ENCODE data around the gene SLC38A6. TPM values are rescaled to one million over a fixed set of nuclear protein-coding genes. Genes with fewer than 3 reads are reported as not detected.
"Not testable (repeated sequence)": the region's sequence is repeated elsewhere in the genome, so short reads cannot be mapped to it uniquely, and the experiment has no call there.

Gene SLC38A6
- total and polyA plus RNA-seq, 5 experiments from 2014 or later = 3.6 to 15.7 (median 7.8) TPM

GRCh38 chr14:61037215-61037614 lies 56.2 kb downstream of the SLC38A6 start:
- Mint-ChIP-seq H3K4me3 (no peak overlapping the region), H3K27ac (no peak overlapping the region), H3K4me1 (peaks cover 0 to 10% (median 3%) of the 10 kb centered on the region in 4 donors), H3K27me3 (no peaks in the 10 kb centered on the region), H3K36me3 (peaks cover 0 to 4% (median 0%) of the 10 kb centered on the region in 3 donors), H3K9me3 (no peaks in the 10 kb centered on the region)
- DNase-seq = no peak
- POLR2A ChIA-PET = no interaction called here
- ATAC-seq = no peak

DNA sequence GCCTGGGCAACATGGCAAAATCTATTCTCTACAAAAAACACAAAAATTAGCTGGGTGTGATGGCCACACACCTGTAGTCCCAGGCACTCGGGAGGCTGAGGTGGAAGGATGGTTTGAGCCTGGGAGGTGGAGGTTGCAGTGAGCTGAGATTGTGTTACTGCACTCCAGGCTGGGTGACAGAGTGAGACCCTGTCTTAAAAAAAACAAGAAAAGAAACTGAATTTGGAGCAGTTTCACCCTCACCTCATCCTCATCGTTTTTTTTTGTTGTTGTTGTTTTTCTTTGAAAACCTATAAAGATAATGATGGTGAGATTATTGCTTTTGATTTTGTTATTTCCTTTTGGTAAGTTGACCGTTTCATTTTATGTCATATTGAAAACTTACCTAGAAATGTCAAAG lies 60.7 kb downstream of the SLC38A6 start:
- POLR2A ChIA-PET = no interaction called here
- no peak for ATAC-seq
- Mint-ChIP-seq H3K27ac (no peak overlapping the region), H3K36me3 (peaks cover 0 to 11% (median 10%) of the 10 kb centered on the region in 3 donors), H3K9me3 (no peaks in the 10 kb centered on the region), H3K4me3 (no peak overlapping the region), H3K4me1 (no peaks in the 10 kb centered on the region), H3K27me3 (no peaks in the 10 kb centered on the region)
- no peak for DNase-seq

DNA sequence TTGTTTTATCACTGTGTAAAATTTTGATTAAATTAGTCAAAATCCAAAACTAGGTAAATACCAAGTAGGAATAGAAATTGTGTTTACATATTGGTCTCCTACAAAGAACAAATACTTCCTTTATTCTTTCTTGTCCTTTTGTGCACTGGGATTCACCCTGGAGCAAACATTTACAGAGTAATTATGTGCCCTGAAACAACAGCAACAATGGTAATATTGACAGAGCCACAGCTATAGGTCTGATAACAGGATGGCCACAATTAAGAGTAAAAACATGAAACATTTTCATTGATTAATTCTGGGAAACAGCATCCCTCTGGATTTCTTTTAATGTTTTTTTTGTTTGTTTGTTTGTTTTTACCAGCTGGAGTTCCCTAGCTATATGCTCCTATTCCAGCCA lies 61.2 kb downstream of the SLC38A6 start:
- H3K9me3 Mint-ChIP-seq = no peaks in the 10 kb centered on the region
- DNase-seq = no peak
- H3K4me1 Mint-ChIP-seq = peaks cover 0 to 1% (median 0%) of the 10 kb centered on the region in 4 donors
- H3K4me3 Mint-ChIP-seq = no peak overlapping the region
- no peak overlapping the region for H3K27ac Mint-ChIP-seq
- POLR2A ChIA-PET = no interaction called here
- no peak for ATAC-seq
- H3K27me3 Mint-ChIP-seq = no peaks in the 10 kb centered on the region
- H3K36me3 Mint-ChIP-seq = peaks cover 0 to 13% (median 10%) of the 10 kb centered on the region in 3 donors

- POLR2A ChIA-PET = no interaction called here
- no peak for ATAC-seq
- no peak for DNase-seq
- Mint-ChIP-seq H3K9me3 (no peaks in the 10 kb centered on the region), H3K27me3 (no peaks in the 10 kb centered on the region), H3K36me3 (peaks cover 0 to 13% (median 10%) of the 10 kb centered on the region in 3 donors), H3K4me1 (peaks cover 0 to 1% (median 0%) of the 10 kb centered on the region in 4 donors), H3K27ac (no peak overlapping the region), H3K4me3 (no peak overlapping the region)
Measured at GRCh38 chr14:61043506-61043905, 62.5 kb downstream of the SLC38A6 start.

GRCh38 chr14:61047021-61047420 lies 66.0 kb downstream of the SLC38A6 start:
- ATAC-seq (no peak), DNase-seq (no peak)
- H3K4me3 Mint-ChIP-seq = no peak overlapping the region
- H3K27me3 Mint-ChIP-seq = no peaks in the 10 kb centered on the region
- peaks cover 0 to 4% (median 0%) of the 10 kb centered on the region in 4 donors for H3K4me1 Mint-ChIP-seq
- no peak overlapping the region for H3K27ac Mint-ChIP-seq
- no peaks in the 10 kb centered on the region for H3K9me3 Mint-ChIP-seq
- POLR2A ChIA-PET = no interaction called here
- peaks cover 0 to 18% (median 12%) of the 10 kb centered on the region in 3 donors for H3K36me3 Mint-ChIP-seq

DNA sequence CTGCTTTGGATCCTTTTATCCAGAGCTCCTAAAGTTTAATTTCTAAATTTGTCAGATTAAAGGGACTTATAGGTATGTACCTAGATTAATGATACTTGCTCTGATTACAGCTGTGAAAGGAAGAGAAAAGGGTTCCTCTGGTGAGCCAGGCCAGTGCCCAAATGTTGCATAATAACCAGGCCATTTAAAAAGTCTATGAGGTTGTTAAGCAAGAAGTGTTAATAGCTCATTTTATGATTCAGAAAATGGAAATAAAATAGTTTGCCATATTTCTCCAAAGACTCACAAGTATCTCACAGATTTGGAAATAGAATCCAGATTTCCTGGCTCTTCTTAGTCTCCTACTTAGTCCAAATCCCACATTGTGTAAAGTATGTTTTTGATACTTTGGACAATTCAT lies 67.6 kb downstream of the SLC38A6 start:
- DNase-seq = no peak
- Mint-ChIP-seq H3K9me3 (peaks cover 0 to 8% (median 0%) of the 10 kb centered on the region in 9 donors), H3K27me3 (no peaks in the 10 kb centered on the region), H3K4me1 (peaks cover 0 to 4% (median 0%) of the 10 kb centered on the region in 4 donors), H3K4me3 (no peak overlapping the region), H3K27ac (no peak overlapping the region), H3K36me3 (peaks cover 8 to 28% (median 20%) of the 10 kb centered on the region in 3 donors)
- ATAC-seq = no peak
- POLR2A ChIA-PET = no interaction called here

- H3K9me3 Mint-ChIP-seq = peaks cover 0 to 21% (median 3%) of the 10 kb centered on the region in 9 donors
- H3K27ac Mint-ChIP-seq = no peak overlapping the region
- no peaks in the 10 kb centered on the region for H3K27me3 Mint-ChIP-seq
- POLR2A ChIA-PET = no interaction called here
- DNase-seq (no peak), ATAC-seq (no peak)
- H3K36me3 Mint-ChIP-seq = peaks cover 20 to 38% (median 28%) of the 10 kb centered on the region in 3 donors
- no peak overlapping the region for H3K4me3 Mint-ChIP-seq
- peaks cover 0 to 4% (median 0%) of the 10 kb centered on the region in 4 donors for H3K4me1 Mint-ChIP-seq
Measured at GRCh38 chr14:61050417-61050816, 69.4 kb downstream of the SLC38A6 start.

DNA sequence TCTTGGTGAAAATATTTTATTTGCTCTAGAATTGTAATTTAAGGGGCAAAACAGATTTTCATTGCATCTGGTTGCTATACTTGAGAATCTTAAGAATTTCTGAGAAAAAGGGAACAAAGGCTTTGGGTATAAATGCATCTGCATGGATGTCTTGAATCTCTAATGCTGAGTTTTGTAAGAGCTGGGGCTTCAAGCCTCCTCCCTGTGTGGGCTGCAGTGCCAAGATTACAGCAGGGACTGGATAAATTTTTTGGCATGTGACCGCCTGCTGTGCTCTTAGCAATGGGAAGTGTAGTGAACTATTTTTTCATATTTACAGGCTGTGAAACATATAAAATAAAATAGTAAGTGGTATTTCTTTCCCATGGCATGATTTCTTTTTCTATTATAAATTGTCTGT lies 70.0 kb downstream of the SLC38A6 start:
- ATAC-seq (no peak), DNase-seq (no peak)
- peaks cover 20 to 33% (median 23%) of the 10 kb centered on the region in 3 donors for H3K36me3 Mint-ChIP-seq
- H3K27ac Mint-ChIP-seq = no peak overlapping the region
- H3K4me1 Mint-ChIP-seq = peaks cover 0 to 4% (median 0%) of the 10 kb centered on the region in 4 donors
- POLR2A ChIA-PET = no interaction called here
- no peak overlapping the region for H3K4me3 Mint-ChIP-seq
- no peaks in the 10 kb centered on the region for H3K27me3 Mint-ChIP-seq
- peaks cover 0 to 21% (median 3%) of the 10 kb centered on the region in 9 donors for H3K9me3 Mint-ChIP-seq

DNA sequence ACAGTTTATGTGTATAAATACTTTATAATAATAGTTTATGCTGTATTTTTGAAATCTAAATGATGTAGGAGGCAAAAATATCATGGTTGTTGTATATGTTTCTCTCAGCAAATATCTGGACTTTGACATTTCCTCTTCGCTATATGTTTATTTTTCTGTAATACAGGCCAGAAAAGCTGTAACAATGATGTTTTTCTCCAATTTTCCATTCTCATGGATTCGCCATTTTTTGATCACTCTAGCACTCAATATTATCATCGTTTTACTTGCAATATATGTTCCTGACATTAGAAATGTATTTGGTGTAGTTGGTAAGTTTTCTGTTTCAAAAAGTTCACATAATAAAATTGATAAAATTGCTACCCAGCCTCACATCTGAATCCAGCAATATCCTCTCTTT lies 70.6 kb downstream of the SLC38A6 start:
- Mint-ChIP-seq H3K27me3 (no peaks in the 10 kb centered on the region), H3K27ac (no peak overlapping the region), H3K4me1 (peaks cover 0 to 4% (median 0%) of the 10 kb centered on the region in 4 donors), H3K9me3 (peaks cover 0 to 21% (median 3%) of the 10 kb centered on the region in 9 donors), H3K4me3 (no peak overlapping the region), H3K36me3 (peaks cover 20 to 31% (median 23%) of the 10 kb centered on the region in 3 donors)
- ATAC-seq (no peak), DNase-seq (no peak)
- POLR2A ChIA-PET = no interaction called here

- DNase-seq (no peak), ATAC-seq (no peak)
- Mint-ChIP-seq H3K27me3 (no peaks in the 10 kb centered on the region), H3K4me3 (no peak overlapping the region), H3K27ac (no peak overlapping the region), H3K9me3 (peaks cover 0 to 6% (median 0%) of the 10 kb centered on the region in 9 donors), H3K4me1 (no peaks in the 10 kb centered on the region), H3K36me3 (peaks cover 5 to 24% (median 16%) of the 10 kb centered on the region in 3 donors)
- POLR2A ChIA-PET = no interaction called here
Measured at GRCh38 chr14:61063461-61063860, 82.4 kb downstream of the SLC38A6 start.

GRCh38 chr14:61064210-61064609 lies 83.2 kb downstream of the SLC38A6 start:
- Mint-ChIP-seq H3K4me3 (no peak overlapping the region), H3K4me1 (no peaks in the 10 kb centered on the region), H3K27ac (peak overlapping the region in 1 of 10 donors; percentile 4), H3K9me3 (peaks cover 0 to 6% (median 0%) of the 10 kb centered on the region in 9 donors), H3K36me3 (peaks cover 9 to 24% (median 16%) of the 10 kb centered on the region in 3 donors), H3K27me3 (no peaks in the 10 kb centered on the region)
- DNase-seq (no peak), ATAC-seq (no peak)
- POLR2A ChIA-PET = no interaction called here

DNA sequence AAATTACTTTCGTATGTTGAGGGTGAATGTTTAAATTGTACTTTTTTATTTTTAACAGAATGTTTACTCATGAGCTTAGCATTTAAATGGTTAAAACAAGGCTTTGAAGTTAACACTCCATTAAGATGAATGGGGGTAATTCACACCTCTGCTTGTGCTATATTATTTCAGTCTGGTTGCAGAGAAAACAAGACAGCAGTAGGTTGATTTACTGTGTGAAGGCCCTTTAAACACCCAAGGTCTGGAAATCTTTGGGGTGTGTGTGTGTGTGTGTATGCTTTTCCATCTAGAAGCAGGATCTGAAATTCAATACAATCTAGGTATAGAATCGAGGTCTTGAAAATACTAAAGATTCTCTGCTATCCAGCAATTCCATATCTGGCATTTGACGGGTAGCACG lies 83.8 kb downstream of the SLC38A6 start:
- Mint-ChIP-seq H3K9me3 (peaks cover 0 to 7% (median 1%) of the 10 kb centered on the region in 9 donors), H3K4me3 (no peak overlapping the region), H3K4me1 (no peaks in the 10 kb centered on the region), H3K27ac (no peak overlapping the region), H3K36me3 (peaks cover 15 to 27% (median 16%) of the 10 kb centered on the region in 3 donors), H3K27me3 (no peaks in the 10 kb centered on the region)
- POLR2A ChIA-PET = no interaction called here
- no peak for DNase-seq
- no peak for ATAC-seq

DNA sequence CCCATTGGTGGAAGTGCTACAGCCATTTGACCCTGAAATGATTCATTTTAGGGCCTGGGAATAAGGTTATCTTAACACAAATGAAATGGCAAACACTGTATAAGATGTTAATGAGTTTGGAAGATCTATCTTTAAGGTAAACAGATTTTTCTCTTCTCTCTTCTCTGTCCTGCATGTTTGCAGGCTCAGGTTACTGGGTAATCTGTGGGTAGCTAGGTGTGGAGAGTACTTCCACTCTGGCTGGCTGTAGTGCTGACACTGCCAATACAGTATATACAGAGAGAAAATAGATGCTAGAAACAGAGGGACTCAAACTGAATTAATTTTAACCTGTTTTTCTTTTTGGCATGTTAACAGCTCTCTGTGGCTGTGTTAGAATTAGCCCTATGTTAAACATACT lies 84.6 kb downstream of the SLC38A6 start:
- no peak overlapping the region for H3K4me3 Mint-ChIP-seq
- POLR2A ChIA-PET = no interaction called here
- no peaks in the 10 kb centered on the region for H3K27me3 Mint-ChIP-seq
- no peaks in the 10 kb centered on the region for H3K4me1 Mint-ChIP-seq
- no peak overlapping the region for H3K27ac Mint-ChIP-seq
- ATAC-seq (no peak), DNase-seq (no peak)
- H3K9me3 Mint-ChIP-seq = peaks cover 0 to 12% (median 7%) of the 10 kb centered on the region in 9 donors
- H3K36me3 Mint-ChIP-seq = peaks cover 18 to 35% (median 20%) of the 10 kb centered on the region in 3 donors

DNA sequence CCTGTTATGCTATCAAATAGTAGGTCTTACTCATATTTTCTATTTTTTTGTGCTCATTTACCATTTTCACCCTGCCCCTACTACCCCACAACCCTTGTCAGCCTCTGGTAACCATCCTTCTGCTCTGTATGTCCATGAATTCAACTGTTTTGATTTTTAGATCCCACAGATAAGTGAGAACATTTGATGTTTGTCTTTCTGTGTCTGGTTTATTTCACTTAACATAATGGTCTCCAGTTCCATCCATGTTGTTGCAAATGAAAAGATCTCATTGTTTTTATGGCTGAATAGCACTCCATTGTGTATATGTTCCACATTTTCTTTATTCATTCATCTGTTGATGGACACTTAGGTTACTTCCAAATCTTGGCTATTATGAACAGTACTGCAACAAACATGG lies 91.4 kb downstream of the SLC38A6 start:
- POLR2A ChIA-PET, H3K27ac Mint-ChIP-seq, DNase-seq, ATAC-seq, H3K4me1 Mint-ChIP-seq, H3K4me3 Mint-ChIP-seq, H3K9me3 Mint-ChIP-seq, H3K27me3 Mint-ChIP-seq: not testable (repeated sequence)
- H3K36me3 Mint-ChIP-seq = peaks cover 12 to 28% (median 15%) of the 10 kb centered on the region in 3 donors

Data from naive thymus-derived CD8-positive, alpha-beta T cell (primary cell).